ENCODE results near the gene STARD8. TPM values are rescaled to one million over a fixed set of nuclear protein-coding genes. Genes with fewer than 3 reads are reported as not detected.
A peak's percentile ranks its signal among the peaks of the same experiment; 100 is the strongest.

Gene STARD8
- total RNA-seq, 1 experiment from 2014 or later, result 0.34 TPM

- no peak for DNase-seq (ENCODE audit: low read depth, low spot score)
- in situ Hi-C loops (cut with HindIII; ENCODE audit: low pct_unique_long_range_greater_than_20kb, low sequenced_read_pairs), result no loop called here
These were observed 52.7 kb downstream of the STARD8 start for GRCh38 chrX:68699960-68700746.

- in situ Hi-C loops (cut with HindIII; ENCODE audit: low pct_unique_long_range_greater_than_20kb, low sequenced_read_pairs), result no loop called here
- no peak for DNase-seq (ENCODE audit: low read depth, low spot score)
These were observed 55.9 kb downstream of the STARD8 start for GRCh38 chrX:68703369-68703768.

- no peak for DNase-seq (ENCODE audit: low read depth, low spot score)
- in situ Hi-C loops (cut with HindIII; ENCODE audit: low pct_unique_long_range_greater_than_20kb, low sequenced_read_pairs), result no loop called here
These were observed 56.4 kb downstream of the STARD8 start for GRCh38 chrX:68703846-68704245.

GRCh38 chrX:68705986-68706385, 58.5 kb downstream of the STARD8 start:
- in situ Hi-C loops (cut with HindIII; ENCODE audit: low pct_unique_long_range_greater_than_20kb, low sequenced_read_pairs), result no loop called here
- DNase-seq (ENCODE audit: low read depth, low spot score), result no peak

- no peak for DNase-seq (ENCODE audit: low read depth, low spot score)
- in situ Hi-C loops (cut with HindIII; ENCODE audit: low pct_unique_long_range_greater_than_20kb, low sequenced_read_pairs), result no loop called here
These were observed 61.2 kb downstream of the STARD8 start for GRCh38 chrX:68708503-68709290.

DNA sequence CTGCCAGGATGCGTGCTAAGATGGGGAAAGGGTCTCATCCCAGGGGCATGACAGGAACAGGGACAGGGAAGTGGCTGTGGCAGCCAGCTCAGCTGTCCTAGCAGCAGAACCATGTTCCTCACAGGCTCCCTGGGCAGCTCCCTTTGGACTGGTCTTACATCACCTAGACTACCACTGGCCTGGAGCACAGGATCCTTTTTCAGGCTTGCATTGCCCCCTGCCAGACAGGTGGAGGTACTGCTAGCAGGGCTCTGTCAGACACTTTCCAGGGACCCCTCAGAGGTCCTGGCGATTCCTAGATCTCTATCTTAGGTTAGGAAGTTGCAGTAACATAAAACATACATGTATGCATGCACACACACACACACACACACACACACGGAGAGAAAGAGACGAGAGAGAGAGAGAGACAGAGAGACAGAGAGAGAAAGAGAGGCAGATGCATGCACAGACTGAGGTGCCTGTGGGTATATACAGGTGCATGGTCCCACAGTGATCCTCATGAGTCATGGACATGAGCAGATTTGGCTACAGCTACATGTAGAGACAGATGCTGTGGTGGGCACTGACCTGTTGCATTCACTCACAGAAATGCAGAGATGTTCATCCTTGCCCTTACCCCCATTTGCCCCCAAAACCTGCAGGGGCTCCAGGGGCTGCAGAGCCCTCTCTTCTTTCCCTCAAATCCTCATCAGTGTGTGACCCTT, 63.6 kb downstream of the STARD8 start:
- in situ Hi-C loops (cut with HindIII; ENCODE audit: low pct_unique_long_range_greater_than_20kb, low sequenced_read_pairs), result no loop called here
- peak; percentile 59 for DNase-seq (ENCODE audit: low read depth, low spot score)

DNA sequence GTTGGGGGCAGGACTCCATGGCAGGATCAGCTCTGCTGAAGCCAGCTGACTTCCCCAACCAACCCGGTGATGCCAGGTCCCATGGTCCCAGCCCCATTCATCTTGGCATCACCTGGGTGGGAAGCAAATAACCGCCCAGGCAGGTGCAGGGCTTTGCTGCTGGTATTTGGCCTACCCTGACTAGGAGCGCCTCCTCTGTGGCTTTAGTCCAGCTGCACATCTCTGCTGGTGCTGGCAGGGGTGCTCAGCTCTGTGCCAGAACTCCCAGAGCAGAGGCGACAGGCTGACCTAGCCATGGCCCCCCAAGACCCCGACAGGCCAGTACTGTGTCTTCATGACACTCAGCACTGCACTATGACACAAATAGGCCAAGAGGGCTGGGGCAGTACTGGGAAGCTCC, 64.4 kb downstream of the STARD8 start:
- in situ Hi-C loops (cut with HindIII; ENCODE audit: low pct_unique_long_range_greater_than_20kb, low sequenced_read_pairs), result no loop called here
- DNase-seq (ENCODE audit: low read depth, low spot score), result no peak

GRCh38 chrX:68714856-68715255, 67.4 kb downstream of the STARD8 start:
- in situ Hi-C loops (cut with HindIII; ENCODE audit: low pct_unique_long_range_greater_than_20kb, low sequenced_read_pairs), result no loop called here

DNA sequence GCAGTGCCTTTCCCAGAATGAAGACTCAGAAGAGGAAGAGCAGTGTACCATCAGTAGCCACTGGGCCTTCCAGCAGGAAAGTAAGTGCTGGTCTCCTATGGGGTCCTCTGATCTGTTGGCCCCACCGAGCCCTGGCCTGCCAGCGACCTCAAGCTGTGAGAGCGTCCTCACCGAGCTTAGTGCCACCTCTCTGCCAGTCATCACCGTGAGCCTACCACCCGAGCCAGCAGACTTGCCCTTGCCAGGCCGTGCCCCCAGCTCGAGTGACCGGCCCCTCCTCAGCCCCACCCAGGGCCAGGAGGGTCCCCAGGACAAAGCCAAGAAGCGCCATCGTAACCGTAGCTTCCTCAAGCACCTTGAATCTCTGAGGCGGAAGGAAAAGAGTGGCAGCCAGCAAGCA, 69.7 kb downstream of the STARD8 start:
- in situ Hi-C loops (cut with HindIII; ENCODE audit: low pct_unique_long_range_greater_than_20kb, low sequenced_read_pairs), result no loop called here
- DNase-seq (ENCODE audit: low read depth, low spot score), result no peak

More at GRCh38 chrX:68714856-68715255, 67.4 kb downstream of the STARD8 start:
- no peak for DNase-seq (ENCODE audit: low read depth, low spot score)

- no peak for DNase-seq (ENCODE audit: low read depth, low spot score)
- in situ Hi-C loops (cut with HindIII; ENCODE audit: low pct_unique_long_range_greater_than_20kb, low sequenced_read_pairs), result no loop called here
These were observed 70.4 kb downstream of the STARD8 start for GRCh38 chrX:68717663-68718442.

- in situ Hi-C loops (cut with HindIII; ENCODE audit: low pct_unique_long_range_greater_than_20kb, low sequenced_read_pairs), result no loop called here
- no peak for DNase-seq (ENCODE audit: low read depth, low spot score)
These were observed 71.0 kb downstream of the STARD8 start for GRCh38 chrX:68718443-68718820.

GRCh38 chrX:68719181-68719903, 71.9 kb downstream of the STARD8 start:
- in situ Hi-C loops (cut with HindIII; ENCODE audit: low pct_unique_long_range_greater_than_20kb, low sequenced_read_pairs), result no loop called here

DNA sequence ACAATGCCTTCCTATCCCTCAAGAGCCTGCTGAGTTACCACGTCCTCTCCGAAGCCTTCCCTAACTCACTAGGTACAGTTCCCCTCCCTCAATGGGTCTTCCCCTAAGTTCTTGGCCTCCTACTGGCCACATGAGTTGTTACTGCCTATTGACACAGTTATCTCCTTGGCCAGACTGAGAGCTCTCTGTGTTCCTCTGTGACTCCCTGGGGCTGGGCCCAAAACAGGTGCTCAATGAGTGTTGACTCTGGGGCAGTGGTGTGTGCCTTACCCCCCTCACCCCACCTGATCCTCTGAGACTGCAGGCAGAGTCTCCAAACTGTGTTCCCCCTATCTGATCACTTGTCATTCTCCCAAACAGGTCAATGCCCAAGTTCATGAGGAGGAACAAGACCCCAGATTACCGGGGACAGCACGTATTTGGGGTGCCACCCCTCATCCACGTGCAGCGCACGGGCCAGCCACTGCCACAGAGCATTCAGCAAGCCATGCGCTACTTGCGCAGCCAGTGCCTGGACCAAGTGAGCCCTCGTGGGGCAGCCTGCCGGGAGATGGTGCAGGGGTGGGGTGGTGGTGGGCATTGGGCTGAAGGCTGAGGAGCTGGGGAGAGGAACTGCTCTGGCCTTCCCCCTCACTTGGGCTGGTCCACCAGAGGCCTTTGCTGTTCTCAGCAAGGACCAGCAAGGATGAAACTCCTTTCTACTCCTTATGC, 72.6 kb downstream of the STARD8 start:
- DNase-seq (ENCODE audit: low read depth, low spot score), result peak; percentile 49
- in situ Hi-C loops (cut with HindIII; ENCODE audit: low pct_unique_long_range_greater_than_20kb, low sequenced_read_pairs), result no loop called here

More at GRCh38 chrX:68719181-68719903, 71.9 kb downstream of the STARD8 start:
- no peak for DNase-seq (ENCODE audit: low read depth, low spot score)

DNA sequence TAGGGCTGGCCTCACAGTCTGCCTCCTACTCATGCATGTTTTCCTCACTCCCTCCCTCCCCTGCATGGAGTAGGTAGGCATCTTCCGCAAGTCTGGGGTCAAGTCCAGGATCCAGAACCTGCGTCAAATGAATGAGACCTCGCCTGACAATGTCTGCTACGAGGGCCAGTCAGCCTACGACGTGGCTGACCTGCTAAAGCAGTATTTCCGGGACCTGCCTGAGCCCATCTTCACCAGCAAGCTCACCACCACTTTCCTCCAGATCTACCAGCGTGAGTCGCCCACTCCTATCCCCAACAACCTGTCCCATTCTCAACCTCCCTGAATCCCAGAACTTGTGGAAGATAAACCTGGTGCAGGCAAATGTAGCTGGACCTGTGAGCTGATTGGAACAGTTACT, 73.4 kb downstream of the STARD8 start:
- in situ Hi-C loops (cut with HindIII; ENCODE audit: low pct_unique_long_range_greater_than_20kb, low sequenced_read_pairs), result no loop called here
- DNase-seq (ENCODE audit: low read depth, low spot score), result no peak

DNA sequence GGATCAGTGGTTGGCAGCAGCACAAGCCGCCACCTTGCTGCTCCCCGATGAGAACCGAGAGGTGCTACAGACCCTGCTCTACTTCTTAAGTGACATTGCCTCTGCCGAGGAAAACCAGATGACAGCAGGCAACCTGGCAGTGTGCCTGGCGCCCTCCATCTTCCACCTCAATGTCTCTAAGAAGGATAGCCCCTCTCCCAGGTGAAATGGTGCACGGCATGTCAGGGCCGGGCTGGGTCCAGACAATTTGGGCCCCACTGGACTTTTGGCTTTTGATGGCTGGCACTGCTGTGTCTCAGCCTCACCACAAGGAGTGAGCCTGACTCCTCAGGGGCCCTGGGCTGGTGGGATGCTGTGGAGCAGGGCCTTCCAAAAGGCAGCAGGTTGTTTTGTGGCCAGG, 74.1 kb downstream of the STARD8 start:
- no peak for DNase-seq (ENCODE audit: low read depth, low spot score)
- in situ Hi-C loops (cut with HindIII; ENCODE audit: low pct_unique_long_range_greater_than_20kb, low sequenced_read_pairs), result no loop called here

DNA sequence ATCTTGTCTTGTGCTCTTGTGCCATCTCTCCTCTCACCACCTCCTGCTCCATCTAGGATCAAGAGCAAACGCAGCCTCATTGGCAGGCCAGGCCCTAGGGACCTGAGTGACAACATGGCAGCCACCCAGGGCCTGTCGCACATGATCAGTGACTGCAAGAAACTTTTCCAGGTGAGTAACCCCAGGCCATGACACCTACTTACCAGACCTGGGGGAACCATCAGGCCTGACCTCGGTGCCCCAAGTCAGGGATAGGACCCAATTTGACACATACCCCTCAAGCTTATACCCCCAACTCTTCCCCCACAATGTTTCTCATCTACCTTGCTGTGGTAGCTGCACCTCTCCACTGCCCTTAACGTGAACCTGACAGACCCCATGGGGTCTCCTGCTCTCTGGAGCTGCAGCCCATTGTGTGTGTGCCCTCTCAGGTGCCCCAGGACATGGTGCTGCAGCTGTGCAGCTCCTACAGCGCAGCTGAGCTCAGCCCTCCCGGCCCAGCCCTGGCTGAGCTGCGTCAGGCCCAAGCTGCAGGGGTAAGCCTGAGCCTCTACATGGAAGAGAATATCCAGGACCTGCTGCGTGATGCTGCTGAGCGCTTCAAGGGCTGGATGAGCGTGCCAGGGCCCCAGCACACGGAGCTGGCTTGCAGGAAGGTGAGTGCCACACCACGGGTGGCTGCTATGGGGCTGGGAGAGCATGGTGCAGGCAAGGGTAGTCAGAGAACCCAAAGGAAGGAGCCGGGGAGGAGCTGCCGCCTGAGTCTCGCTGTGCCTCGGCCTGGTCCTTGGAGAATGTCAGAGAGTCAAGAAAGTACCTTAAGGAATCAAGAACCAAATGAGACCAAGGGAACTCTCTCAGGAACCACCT, 74.8 kb downstream of the STARD8 start:
- no peak for DNase-seq (ENCODE audit: low read depth, low spot score)
- in situ Hi-C loops (cut with HindIII; ENCODE audit: low pct_unique_long_range_greater_than_20kb, low sequenced_read_pairs), result no loop called here
